GM12878 (cell line): Measurements from ENCODE around the gene MAPRE2. TPM values are rescaled to one million over a fixed set of nuclear protein-coding genes. Genes with fewer than 3 reads are reported as not detected.

Experiments used
- ATAC-seq: fragments of 200-7000 bp; cut with Tn5 transposase; 3 replicates; pipeline ENCODE4 v1.9.1; 2020; ENCODE audit warnings: mild to moderate bottlenecking, moderate library complexity
- BruUV-seq: library from RNA; stranded (reverse); fragments of 400-500 nt; replicated peaks from 2 replicates; lab custom pipeline; 2021; lab: Mats Ljungman, UMichigan
- CTCF ChIA-PET: fragments of 300-600 bp; sonication (Branson Sonifier 250); formaldehyde crosslinking; extraction: SDS; loops from one replicate; lab custom pipeline; 2021; ENCODE audit warnings: inconsistent platforms; lab: Yijun Ruan, JAX
- POLR2A ChIA-PET: fragments of 350-600 bp; formaldehyde crosslinking; extraction: SDS; loops from one replicate; lab custom pipeline; 2021; ENCODE audit warnings: inconsistent platforms; lab: Charles Lee
- RAD21 ChIA-PET: fragments of 300-600 bp; sonication (Branson Sonifier 250); formaldehyde crosslinking; loops from one replicate; lab custom pipeline; 2023; ENCODE audit warnings: antibody characterized with exemption; ENCODE audit not compliant: unreplicated experiment; lab: Charles Lee
- SMC1A ChIA-PET: fragments of 300-600 bp; sonication (Branson Sonifier 250); formaldehyde crosslinking; loops from one replicate; lab custom pipeline; 2023; ENCODE audit not compliant: unreplicated experiment, uncharacterized antibody; lab: Charles Lee
- DNase-seq: peaks from one replicate; pipeline ENCODE4 v3.0.0-alpha.2; 2011; ENCODE audit warnings: low read depth, low spot score
- FAIRE-seq: peaks from 3 replicates; lab custom pipeline; 2011; peaks lifted over from hg19 to GRCh38; lab: Jason Lieb, UNC
- H2AFZ ChIP-seq: 2 replicates; pipeline ENCODE4 v1.6.0; 2011; ENCODE audit warnings: low read depth, low read length, control low read depth; ENCODE audit not compliant: control insufficient read depth
- H3K27ac ChIP-seq: 2 replicates; pipeline ENCODE4 v1.5.1; 2011; ENCODE audit warnings: control low read depth; ENCODE audit not compliant: control insufficient read depth, insufficient read depth
- H3K27me3 ChIP-seq, 2 experiments: replicated peaks in 1 of 2; 2 replicates each; pipeline versions ENCODE4 v1.6.0 to v1.6.1; 2011; ENCODE audit warnings: low read length in 1 of 2; ENCODE audit not compliant: control insufficient read depth in 2 of 2, insufficient read depth in 2 of 2
- H3K36me3 ChIP-seq, 2 experiments: 2 replicates each; pipeline ENCODE4 v1.5.1; 2011; ENCODE audit warnings: low read length in 1 of 2; ENCODE audit not compliant: control insufficient read depth in 2 of 2, insufficient read depth in 2 of 2
- H3K4me1 ChIP-seq: 2 replicates; pipeline ENCODE4 v1.6.1; 2011; ENCODE audit warnings: mild to moderate bottlenecking, low read length, moderate library complexity, mixed read lengths; ENCODE audit not compliant: control insufficient read depth, insufficient read depth
- H3K4me2 ChIP-seq: 2 replicates; pipeline ENCODE4 v1.6.0; 2011; ENCODE audit warnings: control low read depth; ENCODE audit not compliant: control insufficient read depth, insufficient read depth
- H3K4me3 ChIP-seq: fragments of 200-600 bp; sonication (generic); 2 replicates; pipeline ENCODE4 v1.5.1; 2016
- H3K79me2 ChIP-seq: 2 replicates; pipeline ENCODE4 v1.6.0; 2011; ENCODE audit warnings: low read length; ENCODE audit not compliant: control insufficient read depth, insufficient read depth
- H3K9ac ChIP-seq: 2 replicates; pipeline ENCODE4 v1.8.0; 2011; ENCODE audit warnings: low read length, control low read depth, mixed read lengths; ENCODE audit not compliant: control insufficient read depth, insufficient read depth
- H3K9me3 ChIP-seq: replicated peaks from 3 replicates; pipeline ENCODE4 v1.5.1; 2011; ENCODE audit warnings: mild to moderate bottlenecking, low read length; ENCODE audit not compliant: control insufficient read depth, insufficient read depth
- H4K20me1 ChIP-seq: 2 replicates; pipeline ENCODE4 v1.6.0; 2011; ENCODE audit not compliant: control insufficient read depth, insufficient read depth
- ATF7 ChIP-seq: fragments of 450-650 bp; IDR thresholded peaks from 2 replicates; pipeline ENCODE4 v1.6.1; 2016; ENCODE audit warnings: low read depth, mild to moderate bottlenecking
- BACH1 ChIP-seq: fragments of 450-650 bp; IDR thresholded peaks from 2 replicates; pipeline ENCODE4 v1.6.1; 2017; ENCODE audit warnings: mild to moderate bottlenecking, borderline replicate concordance
- BMI1 ChIP-seq: fragments of 450-650 bp; IDR thresholded peaks from 2 replicates; pipeline ENCODE4 v1.6.1; 2016; ENCODE audit warnings: mild to moderate bottlenecking, moderate library complexity, borderline replicate concordance
- CBFB ChIP-seq: IDR thresholded peaks from 2 replicates; pipeline ENCODE4 v1.6.1; 2016; ENCODE audit warnings: antibody characterized with exemption, low read depth
- CHD2 ChIP-seq: IDR thresholded peaks from 2 replicates; pipeline ENCODE4 v1.6.1; 2011; ENCODE audit warnings: low read depth, low read length, improper control_type of control experiment, borderline replicate concordance
- ETV6 ChIP-seq, 2 experiments: fragments of 450-650 bp in 1 of 2; IDR thresholded peaks in 1 of 2; conservative IDR thresholded peaks in 1 of 2; 2 replicates each; pipeline ENCODE4 v1.6.1; 2014; ENCODE audit warnings: antibody characterized with exemption in 1 of 2, borderline replicate concordance in 1 of 2, low read depth in 1 of 2, mild to moderate bottlenecking in 1 of 2, moderate library complexity in 1 of 2
- IRF4 ChIP-seq: IDR thresholded peaks from 2 replicates; pipeline ENCODE4 v1.6.1; 2011; ENCODE audit warnings: low read depth, low read length
- MTA3 ChIP-seq: IDR thresholded peaks from 2 replicates; pipeline ENCODE4 v1.6.1; 2012; ENCODE audit warnings: low read length, inconsistent platforms, borderline replicate concordance
- PML ChIP-seq: IDR thresholded peaks from 2 replicates; pipeline ENCODE4 v1.6.1; 2012; ENCODE audit warnings: low read length, inconsistent platforms
- POLR2A ChIP-seq: IDR thresholded peaks from 2 replicates; pipeline ENCODE4 v1.6.1; 2011; ENCODE audit warnings: low read depth, mild to moderate bottlenecking, low read length
- POLR2AphosphoS2 ChIP-seq: IDR thresholded peaks from 2 replicates; pipeline ENCODE4 v1.6.1; 2011; ENCODE audit warnings: low read depth, mild to moderate bottlenecking, low read length, improper control_type of control experiment, moderate library complexity
- RBBP5 ChIP-seq: fragments of 200-600 bp; sonication (generic); conservative IDR thresholded peaks from 2 replicates; pipeline ENCODE4 v1.6.1; 2016
- RFX5 ChIP-seq: IDR thresholded peaks from 2 replicates; pipeline ENCODE4 v1.6.1; 2011; ENCODE audit warnings: low read depth, low read length, improper control_type of control experiment
- SIX5 ChIP-seq: IDR thresholded peaks from 2 replicates; pipeline ENCODE4 v1.6.1; 2011; ENCODE audit warnings: mild to moderate bottlenecking, low read depth, low read length, moderate library complexity; ENCODE audit not compliant: severe bottlenecking
- SREBF1 ChIP-seq: IDR thresholded peaks from 2 replicates; pipeline ENCODE4 v1.6.1; 2012; ENCODE audit warnings: mild to moderate bottlenecking, low read length
- SREBF2 ChIP-seq: IDR thresholded peaks from 2 replicates; pipeline ENCODE4 v1.6.1; 2012; ENCODE audit warnings: mild to moderate bottlenecking, low read length
- USF1 ChIP-seq: IDR thresholded peaks from 2 replicates; pipeline ENCODE4 v1.6.1; 2011; ENCODE audit warnings: borderline replicate concordance, low read depth, mild to moderate bottlenecking, moderate library complexity, mixed read lengths, low read length; ENCODE audit not compliant: insufficient read depth; ENCODE audit errors: extremely low read length
- WGBS: methylation state at CpG from one replicate; pipeline ENCODE4 v1.1.6; 2016; ENCODE audit warnings: low lambda C conversion rate; ENCODE audit not compliant: insufficient replicate concordance, insufficient coverage; ENCODE audit errors: missing lambda C conversion rate; 5-methylcytosine and 5-hydroxymethylcytosine counted together
- in situ Hi-C: fragments of 300-500 bp; cut with MboI; formaldehyde crosslinking; loops from 9 replicates; pipeline ENCODE4 v1.14.3; 2018; ENCODE audit warnings: mixed read lengths
- intact Hi-C: fragments of 100-400 bp; cut with micrococcal nuclease; formaldehyde crosslinking; loops from one replicate; pipeline ENCODE4 v1.14.2; 2022; ENCODE audit not compliant: unreplicated experiment
- polyA plus RNA-seq, 11 experiments: library from polyadenylated mRNA; depleted of rRNA in 4 of 11; unstranded in 6 of 11; stranded (reverse) in 5 of 11; fragments of >200 nt; fragmentation: Nextera tagmentation in 4 of 11; fragmentation: Illumina TruSeq in 1 of 11; extraction: Ambion mirVana in 4 of 11; extraction: Trizol in 1 of 11; gene quantifications; 1 replicate in 1 of 11; 2 replicates in 10 of 11; pipeline versions ENCODE4 v1.2.1 to v1.2.3, GENCODE V29; 2011 to 2016; ENCODE audit warnings: inconsistent platforms in 2 of 11, missing spikeins in 2 of 11, low read depth in 1 of 11
- total RNA-seq, 4 experiments: library from RNA; depleted of rRNA in 3 of 4; stranded (reverse); fragments of >200 nt in 3 of 4; fragmentation: Illumina TruSeq in 1 of 4; extraction: Trizol in 1 of 4; gene quantifications; 2 replicates each; pipeline versions ENCODE4 v1.2.1 to v1.2.3, GENCODE V29; 2013 to 2021
- TF ChIP-seq, protein P1 (sequence below): fragments of 450-650 bp; IDR thresholded peaks from 2 replicates; pipeline ENCODE4 v1.6.1; 2017; ENCODE audit warnings: mild to moderate bottlenecking, low read depth, inconsistent platforms; ENCODE audit not compliant: poor library complexity, severe bottlenecking

The MAPRE2 gene
- total and polyA plus RNA-seq, 10 of the 15 experiments (the other 5 are each of a cell fraction or from before 2014, with no cell fraction given), result 11.0 to 50.6 (median 24.0) TPM

GRCh38 chr18:35171315-35171987 lies 130.2 kb downstream of the MAPRE2 start:
- intact Hi-C loops, result no loop called here
- 51% methylated on average over 5 of the region's 5 CpGs for WGBS
- no peaks in the 10 kb centered on the region for H3K4me1 ChIP-seq
- H3K36me3 ChIP-seq, result no peaks in the 10 kb centered on the region
- H3K27ac ChIP-seq, result no peak overlapping the region
- no peak for TF ChIP-seq CBFB
- TF ChIP-seq SIX5, result no peak
- TF ChIP-seq, protein P1, sequence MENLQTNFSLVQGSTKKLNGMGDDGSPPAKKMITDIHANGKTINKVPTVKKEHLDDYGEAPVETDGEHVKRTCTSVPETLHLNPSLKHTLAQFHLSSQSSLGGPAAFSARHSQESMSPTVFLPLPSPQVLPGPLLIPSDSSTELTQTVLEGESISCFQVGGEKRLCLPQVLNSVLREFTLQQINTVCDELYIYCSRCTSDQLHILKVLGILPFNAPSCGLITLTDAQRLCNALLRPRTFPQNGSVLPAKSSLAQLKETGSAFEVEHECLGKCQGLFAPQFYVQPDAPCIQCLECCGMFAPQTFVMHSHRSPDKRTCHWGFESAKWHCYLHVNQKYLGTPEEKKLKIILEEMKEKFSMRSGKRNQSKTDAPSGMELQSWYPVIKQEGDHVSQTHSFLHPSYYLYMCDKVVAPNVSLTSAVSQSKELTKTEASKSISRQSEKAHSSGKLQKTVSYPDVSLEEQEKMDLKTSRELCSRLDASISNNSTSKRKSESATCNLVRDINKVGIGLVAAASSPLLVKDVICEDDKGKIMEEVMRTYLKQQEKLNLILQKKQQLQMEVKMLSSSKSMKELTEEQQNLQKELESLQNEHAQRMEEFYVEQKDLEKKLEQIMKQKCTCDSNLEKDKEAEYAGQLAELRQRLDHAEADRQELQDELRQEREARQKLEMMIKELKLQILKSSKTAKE, result no peak
- no peak for TF ChIP-seq ETV6 (conservative IDR thresholded peaks at IDR 0.05 in 1 of 2, IDR thresholded peaks at IDR 0.05 in 1 of 2; ENCODE audit: borderline replicate concordance in 1 of 2, low read depth in 1 of 2)
- no peak for TF ChIP-seq CHD2
- TF ChIP-seq MTA3, result no peak
- TF ChIP-seq POLR2A, result no peak
- TF ChIP-seq SREBF2, result no peak
- no peak for TF ChIP-seq RFX5
- TF ChIP-seq USF1, result no peak
- TF ChIP-seq IRF4, result no peak
- no peak for TF ChIP-seq RBBP5
- TF ChIP-seq BMI1, result no peak
- no peak for TF ChIP-seq PML
- no peak for TF ChIP-seq ATF7
- TF ChIP-seq POLR2AphosphoS2, result no peak
- no peak for TF ChIP-seq SREBF1
- no peak for TF ChIP-seq BACH1
- ATAC-seq, result no peak
- in situ Hi-C loops, result no loop called here
- no peak for FAIRE-seq
- DNase-seq, result no peak
- no peaks in the 10 kb centered on the region; the same call in 2 of the 3 replicates for H3K9me3 ChIP-seq
- BruUV-seq, result no TSS peak
- no peaks in the 10 kb centered on the region for H3K79me2 ChIP-seq
- ChIA-PET POLR2A (interaction anchor here (0.6 to 0.7 kb wide), 2 partner anchors 17 to 141 kb away, joined by 3 read pairs; no protein-coding TSS in a partner anchor), SMC1A (interaction anchor here (0.6 to 3.2 kb wide), 12 partner anchors 9 to 1324 kb away, joined by 3 to 16 read pairs (median 4); no protein-coding TSS in a partner anchor), CTCF (interaction anchor here (1.1 kb wide), 1 partner anchor 13 kb away, joined by 3 read pairs; no protein-coding TSS in a partner anchor), RAD21 (interaction anchor here (1.1 kb wide), 1 partner anchor 13 kb away, joined by 3 read pairs; no protein-coding TSS in a partner anchor)
- no peaks in the 10 kb centered on the region for H3K27me3 ChIP-seq
- no peak overlapping the region for H3K4me3 ChIP-seq
- no peak overlapping the region for H3K4me2 ChIP-seq
- no peak overlapping the region for H3K9ac ChIP-seq
- no peaks in the 10 kb centered on the region for H4K20me1 ChIP-seq
- no peak overlapping the region for H2AFZ ChIP-seq
